Effector memory CD8-positive, alpha-beta T cell (primary cell): ENCODE data around the gene KCNMA1.

Source experiments
- ATAC-seq: fragments of 150-1000 bp; cut with Tn5 transposase; replicated peaks from 2 replicates; pipeline ENCODE4 v1.10.0; 2021; ENCODE audit warnings: mild to moderate bottlenecking, moderate library complexity
- DNase-seq, 3 experiments: peaks; one replicate each; pipeline ENCODE4 v3.0.0; 2021
- H3K27ac Mint-ChIP-seq, 2 donors: one replicate each; pipeline ENCODE4 v1.8.0; 2022; ENCODE audit warnings: mild to moderate bottlenecking in 2 of 2, mixed read lengths in 2 of 2, moderate library complexity in 2 of 2
- H3K27me3 Mint-ChIP-seq, 2 donors: one replicate each; pipeline ENCODE4 v1.8.0; 2022; ENCODE audit warnings: mixed read lengths in 2 of 2
- H3K36me3 Mint-ChIP-seq: one replicate; pipeline ENCODE4 v1.8.0; 2022; ENCODE audit warnings: mild to moderate bottlenecking, moderate library complexity, mixed read lengths; ENCODE audit not compliant: insufficient read depth
- H3K4me1 Mint-ChIP-seq, 2 donors: one replicate each; pipeline ENCODE4 v1.8.0; 2022; ENCODE audit warnings: low read depth in 2 of 2, mixed read lengths in 2 of 2
- H3K4me3 Mint-ChIP-seq, 2 donors: one replicate each; pipeline ENCODE4 v1.8.0; 2022; ENCODE audit warnings: mild to moderate bottlenecking in 2 of 2, mixed read lengths in 2 of 2, moderate library complexity in 2 of 2
- H3K9me3 Mint-ChIP-seq, 2 donors: one replicate each; pipeline ENCODE4 v1.8.0; 2022; ENCODE audit warnings: mixed read lengths in 2 of 2

Gene KCNMA1

GRCh38 chr10:77220150-77220549, 417.5 kb downstream of the KCNMA1 start:
- H3K9me3 Mint-ChIP-seq = no peaks in the 10 kb centered on the region
- peaks cover 22 to 60% of the 10 kb centered on the region in 2 donors for H3K27me3 Mint-ChIP-seq
- H3K4me1 Mint-ChIP-seq = no peaks in the 10 kb centered on the region
- no peaks in the 10 kb centered on the region for H3K36me3 Mint-ChIP-seq
- DNase-seq (no peak), ATAC-seq (no peak)
- H3K27ac Mint-ChIP-seq = no peak overlapping the region
- no peak overlapping the region for H3K4me3 Mint-ChIP-seq

GRCh38 chr10:77219046-77219445, 418.6 kb downstream of the KCNMA1 start:
- H3K27me3 Mint-ChIP-seq = peaks cover 21 to 49% of the 10 kb centered on the region in 2 donors
- ATAC-seq (no peak), DNase-seq (no peak)
- no peaks in the 10 kb centered on the region for H3K36me3 Mint-ChIP-seq
- no peaks in the 10 kb centered on the region for H3K9me3 Mint-ChIP-seq
- no peak overlapping the region for H3K27ac Mint-ChIP-seq
- H3K4me3 Mint-ChIP-seq = no peak overlapping the region
- H3K4me1 Mint-ChIP-seq = no peaks in the 10 kb centered on the region

DNA sequence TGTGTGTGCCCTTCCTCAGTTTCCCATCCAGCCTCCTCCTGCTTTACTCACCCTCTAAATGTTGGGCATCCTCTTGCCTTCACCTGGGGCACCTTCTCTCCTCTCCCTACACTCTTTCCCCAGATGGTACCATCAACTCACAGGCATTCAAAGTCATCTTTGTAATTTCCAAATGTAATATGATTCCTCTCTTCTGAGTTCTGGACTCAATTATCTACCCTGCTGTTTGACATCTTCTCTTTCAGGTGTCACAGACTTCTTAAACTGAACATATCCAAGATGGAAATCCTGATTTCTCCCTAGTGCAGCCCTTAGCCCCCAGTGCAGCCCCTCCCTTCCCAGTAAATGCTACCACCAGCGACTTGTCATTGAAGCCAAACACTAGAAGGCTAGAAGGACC, 422.8 kb downstream of the KCNMA1 start:
- no peaks in the 10 kb centered on the region for H3K36me3 Mint-ChIP-seq
- ATAC-seq = no peak
- H3K27me3 Mint-ChIP-seq = peaks cover 0 to 27% of the 10 kb centered on the region in 2 donors
- DNase-seq = no peak
- H3K4me1 Mint-ChIP-seq = no peaks in the 10 kb centered on the region
- H3K9me3 Mint-ChIP-seq = no peaks in the 10 kb centered on the region
- H3K27ac Mint-ChIP-seq = no peak overlapping the region
- no peak overlapping the region for H3K4me3 Mint-ChIP-seq

DNA sequence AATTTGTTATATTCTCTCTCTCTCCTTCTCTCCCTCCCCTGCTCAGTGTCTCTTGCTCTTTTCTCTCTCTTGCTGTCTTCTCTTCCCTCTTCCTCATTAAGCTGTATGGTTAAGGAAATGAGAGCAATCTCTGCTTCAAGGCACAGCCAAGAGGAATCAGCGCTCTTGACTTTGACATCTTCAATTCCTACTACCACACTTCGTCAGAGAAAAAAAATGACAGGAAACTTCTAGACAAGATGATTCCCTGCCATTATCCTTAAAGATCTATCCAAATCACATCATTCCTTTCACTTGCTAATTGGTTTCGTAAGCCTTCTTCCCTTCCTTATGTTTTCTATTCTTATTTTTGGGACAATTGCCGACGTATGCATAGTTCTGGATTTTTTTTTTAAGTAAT, 425.0 kb downstream of the KCNMA1 start:
- Mint-ChIP-seq H3K4me3 (no peak overlapping the region), H3K27ac (no peak overlapping the region), H3K9me3 (no peaks in the 10 kb centered on the region), H3K27me3 (peaks cover 12 to 25% of the 10 kb centered on the region in 2 donors), H3K4me1 (no peaks in the 10 kb centered on the region), H3K36me3 (no peaks in the 10 kb centered on the region)
- no peak for ATAC-seq
- no peak for DNase-seq

- no peak for ATAC-seq
- Mint-ChIP-seq H3K4me1 (no peaks in the 10 kb centered on the region), H3K36me3 (no peaks in the 10 kb centered on the region), H3K9me3 (no peaks in the 10 kb centered on the region), H3K27ac (no peak overlapping the region), H3K27me3 (peaks cover 24 to 40% of the 10 kb centered on the region in 2 donors), H3K4me3 (no peak overlapping the region)
- DNase-seq = no peak
Measured at GRCh38 chr10:77210645-77211044, 427.0 kb downstream of the KCNMA1 start.

DNA sequence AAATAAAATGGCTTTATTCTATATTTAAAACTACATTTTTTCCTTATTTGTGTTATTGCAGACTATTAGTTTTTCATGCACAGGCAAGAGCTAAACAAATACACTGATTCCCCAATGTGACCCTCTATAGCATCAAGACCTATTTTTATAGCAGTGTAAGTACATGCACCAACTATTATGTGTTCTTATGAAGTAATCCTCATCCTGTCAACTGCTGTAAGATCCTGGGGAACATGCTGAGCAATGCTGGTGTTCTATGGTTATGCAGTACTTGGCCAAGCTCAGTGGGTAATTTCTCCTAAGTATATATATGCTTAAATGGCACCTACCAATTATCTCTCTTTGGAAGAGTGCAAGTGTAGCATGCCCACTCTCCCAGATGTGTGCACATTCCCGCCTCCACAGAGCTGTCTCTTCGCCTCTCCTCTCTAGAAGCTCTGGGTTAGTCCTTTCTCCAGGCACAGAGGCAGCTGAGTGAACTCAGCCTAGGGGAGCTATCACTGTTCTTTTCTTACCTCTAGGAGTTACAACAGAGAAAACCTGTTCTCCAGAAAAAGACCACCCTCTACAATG, 428.8 kb downstream of the KCNMA1 start:
- H3K27me3 Mint-ChIP-seq = peaks cover 29 to 56% of the 10 kb centered on the region in 2 donors

GRCh38 chr10:77207828-77208185, 429.8 kb downstream of the KCNMA1 start:
- Mint-ChIP-seq H3K27ac (no peak overlapping the region), H3K4me1 (no peaks in the 10 kb centered on the region), H3K36me3 (no peaks in the 10 kb centered on the region), H3K9me3 (no peaks in the 10 kb centered on the region), H3K27me3 (peaks cover 35 to 65% of the 10 kb centered on the region in 2 donors), H3K4me3 (no peak overlapping the region)
- ATAC-seq (no peak), DNase-seq (no peak)

More for the DNA sequence above, 428.8 kb downstream of the KCNMA1 start:
- H3K27ac Mint-ChIP-seq = no peak overlapping the region
- no peaks in the 10 kb centered on the region for H3K36me3 Mint-ChIP-seq
- H3K4me3 Mint-ChIP-seq = no peak overlapping the region
- H3K9me3 Mint-ChIP-seq = no peaks in the 10 kb centered on the region
- no peaks in the 10 kb centered on the region for H3K4me1 Mint-ChIP-seq
- ATAC-seq = no peak
- no peak for DNase-seq

DNA sequence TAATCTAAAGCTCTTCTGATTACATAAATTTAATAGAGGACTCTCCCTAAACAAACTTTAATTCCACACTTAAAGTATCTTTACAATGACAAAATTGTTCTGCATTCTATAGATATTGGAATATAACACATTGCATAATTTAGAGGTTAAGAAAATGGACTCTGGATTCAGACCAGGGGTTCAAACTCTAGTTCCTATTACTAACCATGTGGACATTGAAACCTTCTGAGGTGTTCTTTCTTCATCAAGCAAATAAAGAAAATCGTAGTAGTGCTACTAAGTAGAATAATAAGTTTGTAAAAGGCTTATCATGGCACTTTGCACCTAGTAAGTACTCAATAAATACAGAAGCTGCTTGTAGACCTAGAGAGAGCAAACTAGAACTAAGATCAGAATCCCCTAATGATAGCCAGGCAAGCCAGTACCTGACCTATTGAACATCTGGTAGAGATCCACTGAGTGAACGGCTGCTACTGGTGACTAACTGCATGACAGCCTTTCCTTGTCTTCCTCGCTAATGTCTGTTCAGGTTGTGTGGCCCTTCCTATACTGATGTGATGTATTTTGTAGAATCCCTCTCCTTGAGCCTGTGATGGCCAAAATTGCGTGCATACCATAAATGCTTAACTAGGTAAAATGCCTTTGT, 430.3 kb downstream of the KCNMA1 start:
- no peak for ATAC-seq
- no peaks in the 10 kb centered on the region for H3K4me1 Mint-ChIP-seq
- no peak overlapping the region for H3K27ac Mint-ChIP-seq
- DNase-seq = no peak
- H3K27me3 Mint-ChIP-seq = peaks cover 35 to 70% of the 10 kb centered on the region in 2 donors
- H3K9me3 Mint-ChIP-seq = no peaks in the 10 kb centered on the region
- no peak overlapping the region for H3K4me3 Mint-ChIP-seq
- H3K36me3 Mint-ChIP-seq = no peaks in the 10 kb centered on the region

DNA sequence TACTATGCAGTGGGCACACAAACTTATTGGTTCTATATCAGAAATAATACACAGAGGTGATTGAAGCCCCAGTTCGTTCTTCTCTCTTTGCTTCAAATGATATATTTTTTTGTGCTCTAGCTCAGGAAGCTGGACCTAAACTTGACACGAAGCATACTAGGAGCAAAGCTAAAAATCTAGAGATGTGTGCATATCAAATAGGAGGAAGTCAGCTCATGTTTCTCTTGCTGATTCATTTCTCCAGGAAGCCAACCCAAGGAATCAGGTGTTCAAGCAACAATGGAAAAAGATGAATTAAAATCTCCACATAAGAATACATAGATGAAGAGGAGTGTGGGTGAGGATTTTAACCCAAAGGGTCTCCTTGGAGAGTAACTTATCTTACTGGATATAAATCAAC, 432.5 kb downstream of the KCNMA1 start:
- H3K4me1 Mint-ChIP-seq = no peaks in the 10 kb centered on the region

DNA sequence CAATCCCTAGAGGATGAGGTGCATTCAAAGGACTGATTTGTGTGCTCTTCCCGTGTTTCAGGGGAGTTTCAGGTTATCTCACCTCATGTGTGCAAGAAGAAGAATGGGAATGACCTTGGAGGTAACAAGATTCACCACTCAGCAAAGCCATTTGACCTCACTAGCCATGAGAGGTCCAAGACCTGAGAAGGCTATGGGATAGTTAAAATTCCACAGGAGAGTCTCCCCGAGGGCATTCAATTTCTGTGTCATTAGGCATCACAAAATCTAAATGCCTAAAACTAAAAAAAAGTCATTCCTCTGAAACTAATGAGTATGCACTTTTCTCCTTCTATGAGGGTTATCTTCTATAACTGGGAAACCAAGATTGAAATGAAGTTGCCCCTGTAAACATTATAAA, 433.4 kb downstream of the KCNMA1 start:
- H3K27ac Mint-ChIP-seq = no peak overlapping the region
- ATAC-seq (no peak), DNase-seq (no peak)
- no peaks in the 10 kb centered on the region for H3K4me1 Mint-ChIP-seq
- no peaks in the 10 kb centered on the region for H3K9me3 Mint-ChIP-seq
- H3K27me3 Mint-ChIP-seq = peaks cover 33 to 80% of the 10 kb centered on the region in 2 donors
- no peaks in the 10 kb centered on the region for H3K36me3 Mint-ChIP-seq
- H3K4me3 Mint-ChIP-seq = no peak overlapping the region

More for the DNA sequence above, 432.5 kb downstream of the KCNMA1 start:
- ATAC-seq (no peak), DNase-seq (no peak)
- Mint-ChIP-seq H3K9me3 (no peaks in the 10 kb centered on the region), H3K27ac (no peak overlapping the region), H3K27me3 (peaks cover 39 to 76% of the 10 kb centered on the region in 2 donors), H3K36me3 (no peaks in the 10 kb centered on the region), H3K4me3 (no peak overlapping the region)

DNA sequence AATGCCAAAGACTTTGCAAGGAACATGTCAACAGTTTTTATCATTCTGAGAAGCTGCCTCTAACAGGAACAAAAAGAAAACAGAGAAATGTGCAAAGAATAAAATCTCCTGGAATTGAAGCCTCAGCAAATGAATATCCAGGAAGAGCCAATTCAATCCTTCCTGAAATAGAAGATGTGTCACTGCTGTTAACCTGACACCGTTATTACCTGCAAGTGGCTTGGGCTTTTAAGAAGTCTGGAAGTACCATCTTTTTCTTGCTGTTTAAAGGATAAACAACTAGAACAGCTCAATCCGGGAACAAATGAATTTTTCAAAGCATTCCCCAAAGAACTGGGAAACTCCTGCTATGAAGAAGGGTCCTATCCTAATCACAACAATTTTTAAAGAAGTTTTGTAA, 434.8 kb downstream of the KCNMA1 start:
- no peaks in the 10 kb centered on the region for H3K36me3 Mint-ChIP-seq
- H3K4me1 Mint-ChIP-seq = no peaks in the 10 kb centered on the region
- no peak overlapping the region for H3K4me3 Mint-ChIP-seq
- no peaks in the 10 kb centered on the region for H3K9me3 Mint-ChIP-seq
- no peak for ATAC-seq
- H3K27ac Mint-ChIP-seq = no peak overlapping the region
- peaks cover 32 to 84% of the 10 kb centered on the region in 2 donors for H3K27me3 Mint-ChIP-seq
- no peak for DNase-seq

GRCh38 chr10:77201135-77202106, 436.2 kb downstream of the KCNMA1 start:
- peaks cover 32 to 85% of the 10 kb centered on the region in 2 donors for H3K27me3 Mint-ChIP-seq
- H3K4me3 Mint-ChIP-seq = no peak overlapping the region
- no peaks in the 10 kb centered on the region for H3K9me3 Mint-ChIP-seq
- H3K36me3 Mint-ChIP-seq = no peaks in the 10 kb centered on the region
- no peak for ATAC-seq
- H3K27ac Mint-ChIP-seq = no peak overlapping the region
- DNase-seq = no peak
- H3K4me1 Mint-ChIP-seq = no peaks in the 10 kb centered on the region

- no peak overlapping the region for H3K27ac Mint-ChIP-seq
- H3K4me3 Mint-ChIP-seq = no peak overlapping the region
- DNase-seq (no peak), ATAC-seq (no peak)
- H3K9me3 Mint-ChIP-seq = no peaks in the 10 kb centered on the region
- no peaks in the 10 kb centered on the region for H3K4me1 Mint-ChIP-seq
- no peaks in the 10 kb centered on the region for H3K36me3 Mint-ChIP-seq
- H3K27me3 Mint-ChIP-seq = peaks cover 41 to 92% of the 10 kb centered on the region in 2 donors
Measured at GRCh38 chr10:77197544-77197943, 440.1 kb downstream of the KCNMA1 start.
